Ramos (cell line): ENCODE data around the gene GPC2.
"Not testable (repeated sequence)": the region's sequence is repeated elsewhere in the genome, so short reads cannot be mapped to it uniquely, and the experiment has no call there.

Source experiments
- in situ Hi-C: fragments of 300-500 bp; cut with MboI; formaldehyde crosslinking; loops from one replicate; pipeline ENCODE4 v1.14.3; 2022; ENCODE audit warnings: low sequenced_read_pairs; ENCODE audit not compliant: unreplicated experiment

The GPC2 gene

GRCh38 chr7:100155553-100156317 is 21.4 kb downstream of the GPC2 start:
- in situ Hi-C loops, result no loop called here

- in situ Hi-C loops, result no loop called here
Measured at GRCh38 chr7:100154651-100155491, 22.3 kb downstream of the GPC2 start.

GRCh38 chr7:100153708-100154535 is 23.3 kb downstream of the GPC2 start:
- in situ Hi-C loops, result no loop called here

DNA sequence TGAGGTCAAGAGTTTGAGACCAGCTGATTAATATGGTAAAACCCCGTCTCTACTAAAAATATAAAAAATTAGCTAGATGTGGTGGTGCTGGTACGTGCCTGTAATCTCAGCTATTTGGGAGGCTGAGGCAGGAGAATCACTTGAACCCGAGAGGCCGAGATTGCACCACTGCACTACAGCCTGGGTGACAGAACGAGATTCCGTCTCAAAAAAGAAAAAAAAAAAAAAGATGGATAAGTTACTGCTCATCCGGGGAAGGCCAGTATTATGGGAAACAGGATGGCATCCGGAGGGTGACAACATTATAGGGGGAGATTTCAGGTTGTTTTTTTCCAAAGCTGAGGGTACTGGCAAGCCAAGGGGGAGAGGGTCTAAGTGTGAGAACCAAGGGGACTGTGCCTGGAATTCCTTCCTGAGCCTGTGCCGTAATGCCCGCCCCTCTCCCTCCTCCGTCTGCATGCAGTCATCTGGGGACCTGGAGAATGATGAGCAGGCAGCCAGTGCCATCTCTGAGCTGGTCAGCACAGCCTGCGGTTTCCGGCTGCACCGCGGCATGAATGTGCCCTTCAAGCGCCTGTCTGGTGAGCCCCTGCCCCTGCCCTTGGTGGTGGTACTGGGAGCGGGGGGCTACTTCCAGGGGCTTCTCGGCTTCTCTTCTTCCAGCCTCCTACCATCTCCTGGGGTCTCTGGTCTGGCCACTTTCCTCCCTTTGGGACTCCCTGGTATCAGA is 24.1 kb downstream of the GPC2 start:
- in situ Hi-C loops, result no loop called here

GRCh38 chr7:100152404-100152803 is 24.8 kb downstream of the GPC2 start:
- in situ Hi-C loops, result no loop called here

DNA sequence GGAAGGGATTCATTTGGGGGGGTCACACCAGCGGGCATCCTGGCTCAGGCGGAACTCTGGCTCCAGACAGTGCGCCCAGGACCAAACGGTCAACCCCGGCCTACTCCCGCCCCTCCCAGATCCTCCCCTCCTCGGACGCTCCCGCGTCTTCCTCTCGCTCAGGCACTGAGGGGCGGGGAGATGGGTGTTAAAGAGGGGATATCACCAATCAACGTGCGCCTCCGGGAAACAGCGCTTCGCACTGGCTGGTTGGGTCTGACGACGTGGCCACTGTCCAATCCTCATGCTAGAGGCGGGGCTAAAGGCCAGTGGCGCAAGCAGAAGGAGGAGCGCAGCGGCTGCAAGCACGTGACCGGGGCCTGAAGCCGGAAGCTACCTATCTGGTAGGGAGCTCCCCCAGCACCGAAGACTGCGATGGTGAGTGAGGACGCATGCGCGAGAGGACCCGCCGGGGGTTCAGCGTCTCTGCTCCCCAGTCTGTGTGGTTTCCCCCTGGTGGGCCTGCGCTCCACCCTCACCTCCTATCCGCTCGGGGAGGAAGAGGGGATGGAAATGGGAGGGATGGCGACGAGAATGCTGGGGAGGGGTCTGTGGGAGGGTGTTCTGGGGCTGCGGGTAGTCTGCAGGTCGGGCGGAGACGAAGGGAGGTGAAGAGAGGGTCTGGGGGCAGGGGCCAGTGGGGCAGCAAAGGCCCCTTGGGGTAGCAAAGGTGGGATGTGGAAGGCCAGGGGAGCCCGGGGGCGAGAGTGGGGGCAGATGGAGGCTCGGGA is 28.4 kb downstream of the GPC2 start, which contains the start of gene LAMTOR4:
LAMTOR4 (plus strand) TSS at position 360 of the 770 bp plus-strand sequence; CDS start at position 415, 55 bp downstream.
- in situ Hi-C loops, result no loop called here

GRCh38 chr7:100148225-100148558 is 29.0 kb downstream of the GPC2 start:
- in situ Hi-C loops, result no loop called here

DNA sequence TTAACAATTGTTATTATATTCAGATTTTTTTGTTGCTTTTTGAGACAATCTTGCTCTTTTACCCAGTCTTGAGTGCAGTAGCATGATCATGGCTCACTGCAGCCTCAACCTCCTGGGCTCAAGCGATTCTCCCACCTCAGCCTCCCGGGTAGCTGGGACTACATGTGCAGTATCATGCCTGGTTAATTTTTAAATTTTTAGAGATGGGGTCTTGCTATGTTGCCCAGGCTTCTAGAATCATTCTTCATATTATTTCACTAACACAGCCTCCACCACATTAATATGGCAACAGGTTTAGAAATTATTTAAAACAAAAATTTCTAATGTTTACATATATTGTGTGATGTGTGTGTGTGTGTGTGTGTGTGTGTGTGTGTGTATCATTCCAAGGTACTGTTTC is 29.9 kb downstream of the GPC2 start:
- in situ Hi-C loops, result no loop called here

GRCh38 chr7:100146350-100146749 is 30.8 kb downstream of the GPC2 start:
- in situ Hi-C loops, result not testable (repeated sequence)

DNA sequence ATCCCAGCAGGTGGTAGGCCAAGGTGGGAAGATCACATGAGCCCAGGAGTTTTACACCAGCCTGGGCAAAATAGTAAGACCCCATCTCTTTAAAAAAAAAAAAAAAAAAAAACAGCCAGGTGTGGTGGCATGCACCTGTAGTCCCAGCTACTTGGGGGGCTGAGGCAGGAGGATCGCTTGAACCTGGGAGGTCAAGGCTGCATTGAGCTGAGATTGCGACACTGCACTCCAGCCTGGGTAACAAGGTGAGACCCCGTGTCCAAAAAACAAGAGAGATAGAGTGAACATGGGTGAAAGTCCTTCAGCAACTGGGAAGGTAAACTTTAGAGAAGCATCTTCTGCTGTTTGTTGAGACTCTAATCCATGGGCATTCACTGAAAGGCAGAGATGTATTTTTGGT is 34.7 kb downstream of the GPC2 start:
- in situ Hi-C loops, result no loop called here

- in situ Hi-C loops, result no loop called here
Measured at GRCh38 chr7:100141555-100141949, 35.6 kb downstream of the GPC2 start.

GRCh38 chr7:100137851-100138760 is 39.1 kb downstream of the GPC2 start:
- in situ Hi-C loops, result loop anchor here (5.0 kb wide), 1 partner anchor 74 kb away; no protein-coding TSS in a partner anchor

DNA sequence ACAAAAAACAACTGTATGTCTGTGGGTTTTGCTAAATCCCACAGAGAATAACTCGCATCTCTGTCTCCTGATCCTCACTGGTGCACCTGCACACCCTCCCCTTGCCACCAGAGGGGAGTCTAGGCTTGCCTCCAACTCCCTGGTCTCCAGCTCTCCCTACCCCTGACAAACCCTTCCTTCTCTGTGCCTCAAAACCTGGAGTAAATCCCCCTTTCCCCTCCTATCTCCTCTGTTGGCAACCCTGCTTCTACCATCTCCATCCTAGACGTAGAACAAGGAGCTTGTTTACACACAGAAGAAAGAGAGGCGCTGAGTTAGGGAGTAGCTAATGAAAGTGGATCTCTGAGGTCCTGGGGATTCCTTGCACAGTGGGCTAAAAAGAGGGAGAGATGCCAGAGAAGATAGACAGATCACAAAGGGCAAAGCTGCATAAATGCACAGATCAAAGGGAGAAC is 44.5 kb downstream of the GPC2 start:
- in situ Hi-C loops, result loop anchor here (5.0 kb wide), 1 partner anchor 275 kb away; no protein-coding TSS in a partner anchor

GRCh38 chr7:100132126-100132525 is 45.1 kb downstream of the GPC2 start:
- in situ Hi-C loops, result loop anchor here (5.0 kb wide), 1 partner anchor 275 kb away; no protein-coding TSS in a partner anchor

DNA sequence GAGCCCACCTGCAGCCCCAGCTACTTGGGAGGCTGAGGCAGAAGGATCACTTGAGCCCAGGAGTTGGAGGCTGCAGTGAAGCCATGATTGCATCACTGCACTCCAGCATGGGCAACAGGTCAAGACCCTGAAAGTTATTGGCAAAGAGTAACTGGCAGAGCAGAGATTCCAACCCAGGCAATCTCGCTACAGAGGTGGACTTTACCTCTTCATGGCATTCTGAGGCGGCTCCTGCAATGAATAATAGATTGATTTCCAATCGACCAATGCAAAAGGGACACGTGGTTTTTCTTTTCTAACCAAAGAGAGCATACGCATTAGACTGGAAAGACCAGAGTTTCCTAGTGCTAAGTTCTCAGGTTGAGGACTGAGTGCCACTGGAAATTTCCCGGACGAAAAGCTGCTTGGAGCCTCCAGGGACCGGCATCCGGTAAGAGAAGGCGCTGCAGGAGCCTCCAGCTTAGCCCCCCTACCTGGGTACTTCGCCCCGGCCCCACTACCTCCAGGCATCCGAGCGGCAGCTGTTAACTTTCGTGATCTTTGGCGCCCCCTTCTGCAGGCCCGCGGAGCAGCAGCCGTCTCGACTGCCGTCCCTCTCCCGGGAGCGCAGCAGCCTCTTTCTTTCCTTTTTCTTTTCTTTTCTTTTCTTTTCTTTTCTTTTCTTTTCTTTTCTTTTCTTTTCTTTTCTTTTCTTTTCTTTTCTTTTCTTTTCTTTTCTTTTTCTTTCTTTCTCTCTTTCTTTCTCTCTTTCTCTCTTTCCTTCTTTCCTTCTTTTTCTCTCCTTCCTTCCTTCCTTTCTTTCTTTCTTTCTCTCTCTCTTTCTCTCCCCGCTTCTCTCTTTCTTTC is 46.4 kb downstream of the GPC2 start:
- in situ Hi-C loops, result loop anchor here (5.0 kb wide), 1 partner anchor 276 kb away; no protein-coding TSS in a partner anchor

DNA sequence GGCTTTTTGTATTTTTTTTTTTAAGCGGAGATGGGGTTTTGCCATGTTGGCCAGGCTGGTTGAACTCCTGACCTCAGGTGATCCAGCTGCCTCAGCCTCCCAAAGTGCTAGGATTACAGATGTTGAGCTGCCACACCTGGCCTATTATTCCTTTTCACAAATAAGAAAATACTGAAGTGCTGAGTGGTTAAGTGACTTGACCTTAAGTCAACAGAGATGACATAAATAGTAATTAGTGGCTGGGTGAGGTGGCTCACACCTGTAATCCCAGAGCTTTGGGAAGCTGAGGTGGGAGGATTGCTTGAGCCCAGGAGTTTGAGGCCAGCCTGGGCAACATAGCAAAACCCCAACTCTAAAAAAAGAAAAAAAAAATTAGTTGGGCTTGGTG is 47.0 kb downstream of the GPC2 start:
- in situ Hi-C loops, result loop anchor here (5.0 kb wide), 1 partner anchor 277 kb away; no protein-coding TSS in a partner anchor

- in situ Hi-C loops, result loop anchor here (5.0 to 10.0 kb wide), 3 partner anchors 136 to 224 kb away; partner anchors contain the start of gene TRIM4
Measured at GRCh38 chr7:100128637-100128963, 48.6 kb downstream of the GPC2 start.
